Esophagus squamous epithelium (tissue), 4 donors: Measurements from ENCODE around the gene ANOS1.

Source experiments
- CTCF ChIP-seq, 6 experiments: fragments of 450-650 bp in 4 of 6; fragments of 200-600 bp in 2 of 6; sonication (generic) in 2 of 6; IDR thresholded peaks; one replicate each; pipeline ENCODE4 v1.5.1; 2016 to 2019; ENCODE audit warnings: antibody characterized with exemption in 6 of 6, mild to moderate bottlenecking in 4 of 6, moderate library complexity in 4 of 6
- POLR2A ChIP-seq, 4 donors: fragments of 450-650 bp; IDR thresholded peaks; one replicate each; pipeline ENCODE4 v1.6.1; 2017; ENCODE audit warnings: antibody characterized with exemption in 4 of 4, mild to moderate bottlenecking in 4 of 4, moderate library complexity in 3 of 4

- no peak for TF ChIP-seq CTCF (IDR thresholded peaks at IDR 0.05)
- TF ChIP-seq POLR2A (IDR thresholded peaks at IDR 0.05) = no peak
These were observed 28.1 kb upstream of the ANOS1 start for GRCh38 chrX:8760021-8760420.
